AG09319 (cell line): ENCODE results near the gene CPVL.

Experiments used
- DNase-seq: peaks from one replicate; pipeline ENCODE4 v3.0.0-alpha.2; 2010; ENCODE audit warnings: low read depth; ENCODE audit errors: extremely low read depth
- TF ChIP-seq, protein P1 (sequence below): IDR thresholded peaks from 2 replicates; pipeline ENCODE4 v1.5.1; 2011; ENCODE audit warnings: low read depth, mild to moderate bottlenecking, inconsistent platforms, low read length, moderate library complexity

The CPVL gene

GRCh38 chr7:28986765-28987110 is 159.6 kb downstream of the CPVL start:
- peak; percentile 56 for DNase-seq
- TF ChIP-seq, protein P1, sequence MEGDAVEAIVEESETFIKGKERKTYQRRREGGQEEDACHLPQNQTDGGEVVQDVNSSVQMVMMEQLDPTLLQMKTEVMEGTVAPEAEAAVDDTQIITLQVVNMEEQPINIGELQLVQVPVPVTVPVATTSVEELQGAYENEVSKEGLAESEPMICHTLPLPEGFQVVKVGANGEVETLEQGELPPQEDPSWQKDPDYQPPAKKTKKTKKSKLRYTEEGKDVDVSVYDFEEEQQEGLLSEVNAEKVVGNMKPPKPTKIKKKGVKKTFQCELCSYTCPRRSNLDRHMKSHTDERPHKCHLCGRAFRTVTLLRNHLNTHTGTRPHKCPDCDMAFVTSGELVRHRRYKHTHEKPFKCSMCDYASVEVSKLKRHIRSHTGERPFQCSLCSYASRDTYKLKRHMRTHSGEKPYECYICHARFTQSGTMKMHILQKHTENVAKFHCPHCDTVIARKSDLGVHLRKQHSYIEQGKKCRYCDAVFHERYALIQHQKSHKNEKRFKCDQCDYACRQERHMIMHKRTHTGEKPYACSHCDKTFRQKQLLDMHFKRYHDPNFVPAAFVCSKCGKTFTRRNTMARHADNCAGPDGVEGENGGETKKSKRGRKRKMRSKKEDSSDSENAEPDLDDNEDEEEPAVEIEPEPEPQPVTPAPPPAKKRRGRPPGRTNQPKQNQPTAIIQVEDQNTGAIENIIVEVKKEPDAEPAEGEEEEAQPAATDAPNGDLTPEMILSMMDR: no peak

DNA sequence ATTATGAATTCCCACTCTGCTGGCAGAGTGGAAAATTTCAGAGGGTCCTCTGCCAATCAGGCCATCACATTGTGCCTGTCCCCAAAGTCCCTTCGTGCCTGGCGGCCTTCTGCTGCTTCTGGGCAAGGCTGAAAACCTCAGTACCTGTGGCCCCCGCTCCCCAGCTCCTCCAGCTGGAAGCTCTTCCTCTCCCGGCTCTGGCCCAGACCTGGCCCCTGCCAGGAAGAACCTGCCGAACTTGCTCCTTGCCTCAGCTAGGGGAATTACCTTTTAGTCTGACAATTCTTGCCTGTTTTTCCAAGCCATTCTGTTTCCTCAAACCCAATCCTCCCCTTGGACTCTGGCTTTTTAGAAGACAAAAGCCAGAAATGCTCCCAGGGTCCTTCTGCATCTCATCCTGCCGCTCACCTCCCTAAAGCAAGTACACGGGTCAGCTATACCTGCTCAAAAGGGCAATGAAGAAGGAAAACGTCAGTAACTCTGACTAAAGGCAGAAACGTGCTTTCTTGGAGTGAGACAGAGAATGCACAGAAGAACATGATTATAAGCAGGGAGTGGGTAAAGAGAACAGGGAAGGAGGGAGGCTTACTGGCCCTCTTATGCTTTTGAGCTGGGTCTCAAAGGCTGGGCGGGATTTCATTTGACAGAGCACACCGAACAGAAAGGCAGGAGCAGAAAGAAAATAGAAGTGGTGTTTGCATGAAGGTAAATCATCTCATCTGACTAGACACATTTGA is 160.1 kb downstream of the CPVL start:
- DNase-seq: no peak
- TF ChIP-seq, protein P1: no peak

DNA sequence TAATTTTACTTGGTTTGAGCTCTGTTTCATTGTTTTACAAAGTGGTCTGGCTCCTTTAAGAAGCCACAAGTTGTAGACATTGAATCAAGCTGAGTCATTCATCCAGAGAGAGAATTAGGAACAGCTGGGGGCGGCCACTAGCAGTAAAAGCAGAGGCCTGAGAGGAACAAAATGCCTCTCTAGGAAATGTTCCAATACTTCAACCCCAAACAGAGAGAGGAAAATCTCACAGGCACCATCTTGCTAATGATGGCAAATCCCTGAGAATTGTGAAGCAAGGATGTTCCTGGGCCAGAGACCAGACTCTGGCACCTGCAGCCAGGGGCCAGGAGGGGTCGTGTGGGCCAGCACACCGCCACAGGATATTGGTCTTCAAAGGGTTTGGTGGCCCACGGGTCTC is 161.7 kb downstream of the CPVL start:
- TF ChIP-seq, protein P1: no peak
- DNase-seq: peak; percentile 67

DNA sequence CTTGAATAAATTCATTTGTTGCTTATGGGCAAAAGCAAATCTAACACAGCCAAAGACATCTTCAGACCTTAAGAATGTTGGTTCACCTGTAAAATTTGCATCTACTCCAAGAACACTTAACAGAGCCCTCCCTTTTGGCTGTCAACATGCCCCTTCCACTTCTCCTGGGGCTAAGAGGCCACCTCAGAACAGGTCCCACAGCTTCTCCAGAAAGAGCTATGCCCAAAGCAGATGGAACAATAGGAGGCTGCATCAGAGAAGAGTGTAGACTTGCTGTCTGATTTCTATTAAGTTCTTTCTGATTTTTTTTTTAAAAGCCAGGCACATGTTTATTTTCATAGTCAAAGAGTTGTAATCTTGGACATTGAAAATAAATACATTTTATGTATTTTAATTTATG is 162.1 kb downstream of the CPVL start:
- TF ChIP-seq, protein P1: no peak

DNA sequence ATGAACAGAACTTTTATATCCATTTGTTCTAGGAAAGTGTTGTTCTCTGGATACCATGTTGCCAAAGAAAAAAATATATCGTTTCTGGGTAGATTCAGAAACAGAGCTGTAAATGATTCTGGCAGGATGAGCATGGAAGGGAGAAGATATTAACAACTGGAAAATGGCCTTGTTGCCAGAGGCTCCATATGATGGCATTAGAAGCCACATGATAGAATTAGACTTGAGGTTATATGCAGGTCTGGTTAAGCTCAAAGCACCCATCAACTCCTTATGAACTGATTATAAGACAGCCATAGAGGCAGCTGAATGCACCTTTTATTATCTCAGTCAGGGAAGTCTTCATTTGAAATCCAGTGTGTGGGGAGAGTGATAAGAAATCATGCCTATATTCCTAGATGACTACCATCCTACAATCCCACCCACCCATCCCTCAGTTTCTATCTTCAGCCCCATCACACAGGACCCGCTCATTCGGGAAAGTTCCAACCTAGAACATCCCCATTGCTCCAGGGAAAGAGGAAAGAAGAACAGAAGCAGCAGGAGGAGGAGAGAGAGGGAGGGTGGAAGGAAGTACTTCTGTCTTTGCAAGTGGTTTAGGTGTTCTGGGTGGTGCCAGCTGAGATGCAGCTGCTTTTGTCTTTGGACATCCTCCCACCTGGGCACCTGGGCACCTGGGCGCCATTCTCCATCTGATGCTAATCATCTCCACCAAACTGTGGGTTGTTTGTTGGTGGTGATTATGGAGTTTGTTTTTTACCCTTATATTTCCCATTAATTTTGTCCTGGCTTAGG is 162.7 kb downstream of the CPVL start:
- TF ChIP-seq, protein P1: no peak
- DNase-seq: no peak

More for the DNA sequence above, 162.1 kb downstream of the CPVL start:
- DNase-seq: no peak

GRCh38 chr7:28981161-28981465 is 165.2 kb downstream of the CPVL start:
- no peak for DNase-seq
- TF ChIP-seq, protein P1: no peak

DNA sequence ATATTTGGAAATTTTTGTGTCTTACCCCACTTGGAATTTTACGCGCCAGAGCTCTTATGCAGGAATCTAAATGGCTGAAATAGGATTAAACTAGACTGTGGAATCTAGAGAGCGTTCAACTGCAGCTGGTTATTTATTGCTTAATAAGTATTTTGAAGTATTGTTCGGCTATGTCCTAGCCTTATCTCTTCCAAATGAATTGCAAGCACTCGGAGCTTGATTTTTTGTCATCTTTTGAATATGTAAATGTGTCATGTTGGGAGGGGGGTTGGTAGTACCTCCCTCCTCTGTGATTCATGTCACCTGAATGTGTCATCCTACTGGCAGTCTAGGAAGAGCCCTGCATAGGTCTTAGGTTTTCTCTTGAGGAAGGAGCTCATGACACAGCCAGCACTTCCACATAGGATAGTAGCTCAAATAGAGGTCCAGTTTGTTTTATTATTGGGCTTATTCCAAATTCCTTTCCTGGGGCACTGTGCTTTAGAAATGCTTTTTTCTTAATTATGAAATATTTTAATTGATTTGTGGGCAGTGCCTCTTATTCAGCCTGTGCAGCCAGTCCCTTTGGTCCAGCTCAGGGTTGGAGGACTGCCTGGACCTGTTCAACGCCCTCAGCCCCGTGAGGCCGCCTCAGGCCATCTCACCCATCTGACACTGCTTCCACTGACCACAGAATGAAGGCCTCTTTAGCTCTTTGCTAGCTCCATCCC is 165.7 kb downstream of the CPVL start:
- DNase-seq: no peak
- TF ChIP-seq, protein P1: no peak
